RPMI7951 (cell line): ENCODE measurements around the gene UPK3B. TPM values are rescaled to one million over a fixed set of nuclear protein-coding genes. Genes with fewer than 3 reads are reported as not detected.
"Not testable (repeated sequence)": the region's sequence is repeated elsewhere in the genome, so short reads cannot be mapped to it uniquely, and the experiment has no call there.

ENCODE experiments used
- DNase-seq: peaks from one replicate; pipeline ENCODE4 v3.0.0-alpha.2; 2012; ENCODE audit warnings: low read depth
- total RNA-seq: library from RNA; depleted of rRNA; stranded (reverse); fragments of >200 nt; shearing (Covaris generic); gene quantifications from 2 replicates; pipeline ENCODE4 v1.2.3, GENCODE V29; 2014; rRNA removed

UPK3B gene
- total RNA-seq, 1 experiment from 2014 or later, result not detected

DNA sequence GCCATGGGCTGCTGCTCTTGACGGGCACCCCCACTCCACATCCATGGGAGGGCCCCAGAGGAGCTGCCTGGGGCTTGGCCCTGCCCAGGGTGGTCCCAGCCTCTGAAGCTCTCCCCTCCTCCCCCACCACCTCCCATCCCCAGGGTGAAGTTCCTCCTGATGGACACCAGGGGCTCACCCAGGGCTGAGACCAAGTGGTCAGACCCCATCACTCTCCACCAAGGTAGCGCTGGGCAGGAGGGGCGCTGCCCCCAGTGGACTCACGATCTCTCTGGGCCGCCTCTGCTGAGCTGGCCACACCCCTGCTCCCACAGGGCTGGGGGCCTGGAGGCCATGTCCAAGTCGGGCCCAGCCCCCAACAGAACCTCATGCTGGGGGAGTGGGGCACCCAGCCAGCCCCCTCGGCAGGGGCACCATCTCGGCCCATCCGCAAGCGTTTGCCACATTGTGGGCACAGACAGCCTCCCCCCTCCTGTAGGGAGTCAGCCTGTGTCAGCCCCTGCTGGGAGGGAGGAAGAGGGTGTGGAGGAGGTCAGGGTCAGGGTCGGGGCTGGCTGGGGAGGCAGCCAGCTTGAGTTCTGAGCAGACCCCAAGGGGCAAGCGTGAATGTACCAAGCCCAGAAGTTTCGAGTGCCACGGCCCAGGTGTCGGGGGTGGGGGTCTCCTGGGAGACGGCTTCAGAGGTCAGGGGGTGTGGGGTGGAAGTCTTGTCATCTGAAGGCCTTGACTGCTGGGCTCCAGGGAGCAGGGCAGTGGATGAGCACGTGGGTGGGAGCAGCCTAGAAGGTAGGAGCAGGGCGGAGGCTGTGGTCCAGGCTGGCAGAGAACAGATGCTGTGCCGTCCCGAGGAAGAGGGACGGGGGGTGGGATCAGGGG is 2.8 kb downstream of the UPK3B start:
- DNase-seq, result no peak

DNA sequence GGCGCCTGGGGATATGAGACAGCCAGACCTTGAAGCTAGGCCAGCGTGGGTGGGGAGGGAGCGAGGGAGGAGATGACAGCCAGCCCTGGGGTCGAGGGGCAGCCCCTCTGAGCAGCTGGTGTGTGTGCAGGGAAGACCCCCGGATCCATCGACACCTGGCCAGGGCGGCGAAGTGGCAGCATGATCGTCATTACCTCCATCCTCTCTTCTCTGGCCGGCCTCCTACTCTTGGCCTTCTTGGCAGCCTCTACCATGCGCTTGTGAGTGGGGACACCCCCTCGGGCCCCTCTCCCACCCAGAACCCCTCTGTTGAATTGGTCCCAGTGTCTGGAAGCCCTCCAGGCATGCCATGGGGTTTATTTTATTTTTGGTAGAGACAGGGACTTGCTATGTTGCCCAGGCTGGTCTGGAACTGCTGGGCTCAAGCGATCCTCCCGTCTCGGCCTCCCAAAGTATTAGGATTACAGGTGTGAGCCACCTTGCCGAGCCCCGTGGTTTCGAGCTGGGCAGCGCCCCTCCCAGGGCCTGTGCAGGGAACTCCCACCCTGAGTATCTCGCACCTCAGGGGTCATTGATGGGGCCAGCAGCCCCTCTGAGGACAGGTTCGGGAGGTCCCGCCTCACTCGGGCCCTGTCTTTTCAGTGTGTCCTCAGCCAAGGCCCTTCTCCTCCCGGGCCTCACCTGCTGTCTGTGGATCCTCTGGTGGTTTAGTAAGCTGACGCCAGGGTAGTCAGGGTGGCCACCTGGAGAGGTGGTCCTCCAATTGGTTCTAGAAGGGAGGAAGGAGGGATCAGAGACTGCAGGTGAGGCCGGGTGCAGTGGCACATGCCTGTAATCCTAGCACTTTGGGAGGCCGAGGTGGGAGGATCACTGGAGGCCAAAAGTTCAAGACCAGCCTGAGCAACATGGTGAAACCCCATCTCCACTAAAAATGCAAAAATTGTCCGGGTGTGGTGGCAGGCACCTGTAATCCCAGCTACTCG is 3.8 kb downstream of the UPK3B start:
- DNase-seq, result no peak

DNA sequence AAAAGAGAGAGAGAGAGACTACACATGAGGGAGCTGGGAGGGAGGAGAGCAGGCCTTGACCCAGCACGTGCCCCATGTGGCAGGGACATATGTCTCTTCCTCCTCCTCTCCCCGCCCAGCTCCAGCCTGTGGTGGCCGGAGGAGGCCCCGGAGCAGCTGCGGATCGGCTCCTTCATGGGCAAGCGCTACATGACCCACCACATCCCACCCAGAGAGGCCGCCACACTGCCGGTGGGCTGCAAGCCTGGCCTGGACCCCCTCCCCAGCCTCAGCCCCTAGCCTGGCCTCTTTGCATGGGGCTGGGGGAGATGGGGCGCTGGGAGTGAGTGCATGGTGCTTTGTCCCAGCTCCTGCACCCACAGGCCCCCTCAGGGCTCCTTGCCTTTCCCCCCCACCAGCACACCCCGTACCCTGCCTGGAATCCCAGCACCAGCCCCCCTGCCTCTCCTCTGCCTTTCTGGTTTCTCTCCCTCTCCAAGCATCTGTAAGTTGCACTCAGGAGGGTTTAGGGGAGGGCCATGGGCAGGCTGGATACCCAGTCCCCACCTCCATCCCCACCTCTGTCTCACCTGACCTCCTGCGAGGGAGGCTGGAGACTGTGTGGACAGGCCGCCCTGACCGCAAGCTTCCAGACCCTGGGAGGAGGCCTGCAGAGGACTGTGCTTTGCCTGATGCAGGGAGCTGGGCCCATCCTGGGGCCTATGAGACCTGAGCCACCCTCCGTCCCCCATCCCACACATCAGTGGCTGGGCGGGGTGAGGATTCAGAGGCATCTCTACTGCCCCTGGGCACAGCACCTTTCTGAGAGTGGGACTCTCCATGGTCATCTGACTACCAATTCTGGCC is 4.8 kb downstream of the UPK3B start:
- no peak for DNase-seq

DNA sequence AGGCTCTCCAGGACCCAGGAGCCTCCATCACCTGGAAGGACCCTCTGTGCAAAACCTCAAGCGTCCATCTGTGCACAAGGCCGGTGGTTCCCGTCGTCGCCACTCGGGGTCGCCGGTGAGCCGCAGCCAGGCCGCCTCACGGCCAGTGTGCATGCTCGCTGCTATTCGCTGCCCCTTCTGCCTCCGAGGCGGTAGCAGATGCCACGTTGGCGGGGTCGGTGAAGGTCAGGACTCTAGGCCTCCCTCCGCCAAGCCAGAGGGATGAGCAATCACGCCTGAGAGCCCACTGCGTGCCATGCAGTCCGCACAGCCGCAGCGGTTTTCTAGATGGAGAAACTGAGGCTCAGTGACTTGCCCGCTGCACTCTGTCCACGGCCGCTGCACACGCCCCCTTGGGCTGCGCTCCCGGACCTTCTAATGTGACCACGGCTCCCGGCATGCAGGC is 5.7 kb downstream of the UPK3B start:
- DNase-seq, result peak; percentile 16

DNA sequence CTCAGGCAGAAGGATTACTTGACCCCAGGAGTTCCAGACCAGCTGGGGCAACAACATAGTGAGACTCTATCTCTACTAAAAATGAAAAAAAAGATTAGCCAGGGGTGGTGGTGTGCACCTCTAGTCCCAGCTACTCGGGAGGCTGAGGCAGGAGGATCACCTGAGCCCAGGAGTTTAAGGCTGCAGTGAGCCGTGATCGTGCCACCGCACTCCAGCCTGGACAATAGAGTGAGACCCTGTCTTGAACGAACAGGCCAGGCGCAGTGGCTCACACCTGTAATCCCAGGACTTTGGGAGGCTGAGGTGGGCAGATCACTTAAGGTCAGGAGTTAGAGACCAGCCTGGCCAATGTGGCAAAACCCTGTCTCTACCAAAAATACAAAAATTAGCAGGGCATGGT is 6.6 kb downstream of the UPK3B start:
- not testable (repeated sequence) for DNase-seq

DNA sequence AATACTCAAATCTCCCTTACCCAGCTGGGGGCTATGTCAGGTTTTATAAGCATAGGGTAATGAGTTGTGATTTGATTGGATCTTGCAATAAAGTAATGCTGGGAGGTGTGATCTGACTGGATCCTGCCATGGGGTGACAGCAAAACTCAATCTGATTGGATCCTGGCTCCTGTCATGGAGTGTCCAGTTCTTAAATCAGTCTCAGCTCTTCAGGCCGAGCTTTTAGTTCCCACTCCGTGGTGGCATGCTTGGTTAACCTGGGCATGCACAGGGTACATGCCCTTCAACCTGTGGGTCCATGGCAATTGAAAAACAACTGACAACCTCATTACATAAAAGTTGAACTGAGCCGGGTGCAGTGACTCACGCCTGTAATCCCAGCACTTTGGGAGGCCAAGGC is 15.8 kb downstream of the UPK3B start:
- DNase-seq, result not testable (repeated sequence)

DNA sequence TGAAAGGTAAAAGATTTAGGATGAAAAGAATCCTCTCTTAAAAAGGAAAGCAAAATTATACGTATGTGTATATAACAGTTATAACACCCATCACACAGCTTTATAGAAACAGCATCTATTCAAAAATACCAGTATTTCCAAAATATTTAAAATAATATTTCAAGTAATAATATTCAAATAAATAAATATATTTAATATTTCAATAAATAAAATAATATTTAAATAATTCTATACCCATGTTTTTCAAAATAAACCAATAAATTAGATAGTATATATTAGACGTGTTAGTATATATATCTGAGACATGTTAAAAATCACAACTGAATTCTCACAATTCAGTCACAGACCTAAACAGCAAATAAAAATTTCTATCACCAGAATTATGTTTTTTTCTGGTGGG is 21.3 kb downstream of the UPK3B start:
- DNase-seq, result not testable (repeated sequence)

DNA sequence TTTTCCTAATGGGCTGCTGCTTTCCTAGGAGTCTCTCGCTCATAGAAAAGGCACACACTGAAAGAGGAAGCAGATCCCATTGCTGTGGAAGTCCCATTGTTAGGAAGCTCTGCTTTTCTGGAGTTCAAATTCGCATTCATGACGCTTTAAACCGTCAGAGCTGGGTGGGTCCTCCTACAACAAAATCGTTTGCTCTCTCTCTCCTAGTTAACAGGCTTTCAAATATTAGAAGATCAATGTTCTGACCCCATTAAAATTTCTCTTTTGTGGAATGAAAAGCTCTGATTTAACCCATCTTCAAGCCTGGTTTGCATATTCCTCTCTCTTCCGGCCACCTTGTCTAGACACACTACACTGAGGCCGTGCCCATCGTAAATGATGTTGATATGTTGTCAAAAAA is 32.8 kb downstream of the UPK3B start, which contains the start of gene SPDYE16:
TSS of gene SPDYE16 (minus strand) at position 101 of the 400 bp plus-strand sequence. CDS start 1,838 bp downstream, outside the sequence.
- DNase-seq, result not testable (repeated sequence)

DNA sequence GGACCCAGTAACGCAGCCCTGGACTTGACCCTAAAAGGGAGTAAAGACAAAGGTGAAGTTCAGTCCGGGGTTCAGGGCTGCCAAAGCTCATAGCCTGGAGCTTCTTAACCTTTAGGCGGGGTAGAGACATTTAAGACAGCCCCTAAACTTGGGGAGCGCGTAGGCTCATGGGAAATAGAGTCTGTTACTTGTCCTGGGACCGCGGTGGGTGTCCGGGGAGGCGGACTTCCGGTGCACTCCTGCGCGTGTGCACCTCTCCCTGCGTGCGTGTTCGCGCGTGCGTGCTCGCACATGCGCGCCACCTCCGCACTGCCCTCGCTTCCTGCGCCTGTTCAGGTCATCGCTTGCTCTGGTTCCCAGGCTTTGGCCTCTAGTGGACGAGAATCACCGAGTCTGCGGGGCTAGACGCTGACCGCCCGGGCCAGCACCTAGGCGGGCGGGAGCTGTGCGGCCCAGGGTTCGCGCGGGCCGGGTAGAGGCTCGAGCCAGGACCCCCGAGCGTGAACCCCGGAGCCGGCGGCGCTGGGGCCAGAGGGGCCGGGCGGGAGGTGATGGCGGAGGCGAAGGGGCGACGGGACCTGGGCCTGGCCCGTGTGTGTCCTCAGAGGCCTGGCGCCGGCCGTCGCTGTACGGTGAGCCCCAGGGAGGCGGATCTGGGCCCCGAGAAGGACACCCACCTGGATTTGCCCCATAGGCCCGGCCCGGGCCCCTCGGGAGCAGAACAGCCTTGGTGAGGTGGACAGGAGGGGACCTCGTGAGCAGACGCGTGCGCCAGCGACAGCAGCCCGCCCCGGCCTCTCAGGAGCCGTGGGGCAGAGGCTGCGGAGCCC is 38.9 kb downstream of the UPK3B start:
- DNase-seq, result peak; percentile 87

DNA sequence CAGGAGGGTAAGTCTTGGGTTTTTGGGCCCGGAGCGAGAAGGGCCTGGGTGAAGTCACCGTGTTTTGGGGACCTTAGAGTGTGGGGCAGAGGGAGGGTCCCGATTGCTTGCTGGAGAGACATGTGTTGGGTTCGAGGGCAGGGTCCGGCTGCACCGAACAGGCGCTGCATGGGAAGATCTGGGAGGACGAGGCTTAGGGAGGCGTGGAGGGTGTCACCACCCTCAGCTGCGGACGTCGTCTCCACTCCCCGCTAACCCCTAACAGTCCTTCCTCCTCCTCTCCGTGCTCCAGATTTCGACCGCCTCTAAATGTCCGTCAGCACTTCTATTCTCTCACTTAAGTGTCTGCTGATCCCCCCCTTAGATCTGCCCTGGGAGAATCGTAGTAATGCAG is 39.5 kb downstream of the UPK3B start:
- DNase-seq, result not testable (repeated sequence)

DNA sequence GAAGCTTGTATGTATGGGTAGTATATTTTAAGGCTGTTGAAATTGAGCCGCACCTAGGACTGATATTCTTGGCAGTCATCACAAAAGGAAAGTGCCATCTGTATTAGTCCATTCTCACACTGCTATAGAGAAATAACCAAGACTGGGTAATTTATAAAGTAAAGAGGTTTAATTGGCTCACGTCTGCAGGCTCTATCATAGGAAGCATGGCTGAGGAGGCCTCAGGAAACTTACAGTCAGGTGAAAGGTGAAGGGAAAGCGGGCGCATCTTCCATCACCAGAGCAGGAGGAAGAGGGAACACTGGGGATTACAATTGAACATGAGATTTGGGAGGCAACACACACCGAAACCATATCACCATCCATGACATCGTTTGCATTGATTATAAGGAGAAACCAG is 41.6 kb downstream of the UPK3B start:
- not testable (repeated sequence) for DNase-seq

DNA sequence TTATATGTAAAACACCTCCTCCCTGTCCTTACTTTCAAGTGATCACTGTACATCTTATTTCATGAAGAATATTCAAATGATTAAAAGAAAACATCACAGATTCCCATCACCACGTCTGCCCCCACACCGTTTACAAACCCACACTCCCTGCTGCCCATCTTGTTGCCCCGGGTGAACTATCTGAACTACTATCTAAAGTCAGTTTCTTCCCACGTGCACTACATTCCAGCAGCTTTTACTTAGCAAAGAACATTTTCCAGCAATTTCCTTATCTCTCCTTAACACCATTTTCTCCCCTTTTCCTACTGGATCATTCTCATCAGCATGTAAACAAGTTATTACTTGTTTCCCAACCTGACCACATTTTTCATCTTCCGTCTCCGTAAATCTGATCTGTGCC is 49.3 kb downstream of the UPK3B start:
- not testable (repeated sequence) for DNase-seq

DNA sequence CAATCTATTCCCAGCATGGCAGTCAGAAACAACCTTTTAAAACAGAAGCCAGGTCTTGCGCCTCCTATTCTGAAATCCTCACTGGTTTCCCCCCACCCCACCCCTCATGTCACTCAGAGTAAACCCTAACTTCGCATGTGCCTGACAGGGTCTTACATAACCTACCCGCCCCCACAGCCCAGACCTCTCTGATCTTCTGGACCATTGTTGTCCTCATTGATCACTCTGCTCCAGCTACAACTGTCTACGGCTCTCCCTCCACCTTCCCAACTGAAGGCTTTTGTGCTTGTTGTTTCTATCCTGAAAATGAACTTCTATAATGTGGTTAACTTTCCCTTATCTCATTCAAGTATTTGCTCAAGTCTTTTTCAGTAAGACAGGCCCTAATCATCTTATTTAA is 49.8 kb downstream of the UPK3B start:
- DNase-seq, result not testable (repeated sequence)

DNA sequence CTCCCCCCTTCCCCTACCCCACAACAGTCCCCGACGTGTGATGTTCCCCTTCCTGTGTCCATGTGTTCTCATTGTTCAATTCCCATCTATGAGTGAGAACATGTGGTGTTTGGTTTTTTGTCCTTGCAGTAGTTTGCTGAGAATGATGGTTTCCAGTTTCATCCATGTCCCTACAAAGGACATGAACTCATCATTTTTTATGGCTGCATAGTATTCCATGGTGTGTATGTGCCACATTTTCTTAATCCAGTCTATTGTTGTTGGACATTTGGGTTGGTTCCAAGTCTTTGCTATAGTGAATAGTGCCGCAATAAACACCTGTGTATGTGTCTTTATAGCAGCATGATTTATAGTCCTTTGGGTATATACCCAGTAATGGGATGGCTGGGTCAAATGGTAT is 51.0 kb downstream of the UPK3B start:
- DNase-seq, result not testable (repeated sequence)

DNA sequence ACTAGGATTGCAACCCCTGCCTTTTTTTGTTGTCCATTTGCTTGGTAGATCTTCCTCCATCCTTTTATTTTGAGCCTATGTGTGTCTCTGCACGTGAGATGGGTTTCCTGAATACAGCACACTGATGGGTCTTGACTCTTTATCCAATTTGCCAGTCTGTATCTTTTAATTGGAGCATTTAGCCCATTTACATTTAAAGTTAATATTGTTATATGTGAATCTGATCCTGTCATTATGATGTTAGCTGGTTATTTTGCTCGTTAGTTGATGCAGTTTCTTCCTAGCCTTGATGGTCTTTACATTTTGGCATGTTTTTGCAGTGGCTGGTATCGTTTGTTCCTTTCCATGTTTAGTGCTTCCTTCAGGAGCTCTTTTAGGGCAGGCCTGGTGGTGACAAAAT is 54.6 kb downstream of the UPK3B start:
- not testable (repeated sequence) for DNase-seq

Other genes starting within 250 kb of the UPK3B start
- gene HSPB1, start 207.9 kb upstream of the UPK3B start, total RNA-seq, result 147 and 157 TPM in 2 replicates
- gene YWHAG, start 151.6 kb upstream of the UPK3B start, total RNA-seq, result 80.4 and 89.8 TPM in 2 replicates
- gene SSC4D, start 100.9 kb upstream of the UPK3B start, total RNA-seq, result 0.10 and 0.60 TPM in 2 replicates
- gene ZP3, start 85.6 kb upstream of the UPK3B start, total RNA-seq, result 5.5 and 6.1 TPM in 2 replicates
- gene DTX2, start 48.8 kb upstream of the UPK3B start, total RNA-seq, result 10.9 and 11.6 TPM in 2 replicates
- gene SPDYE16, start 32.7 kb downstream of the UPK3B start, total RNA-seq, result not detected in 2 replicates
- 2.9 and 3.9 TPM in 2 replicates for gene POMZP3, start 116.7 kb downstream of the UPK3B start, total RNA-seq